Testis (tissue), 3 donors: Measurements from ENCODE around the gene INSYN2A. TPM values are rescaled to one million over a fixed set of nuclear protein-coding genes. Genes with fewer than 3 reads are reported as not detected.

Source experiments
- DNase-seq: peaks from one replicate; pipeline ENCODE4 v3.0.0-alpha.2; 2019
- H3K27ac ChIP-seq, 2 donors: fragments of 200-600 bp; sonication (generic); one replicate each; pipeline ENCODE4 v1.5.1; 2019
- H3K27me3 ChIP-seq: fragments of 200-600 bp; sonication (generic); one replicate; pipeline ENCODE4 v1.5.1; 2019
- H3K36me3 ChIP-seq: fragments of 200-600 bp; sonication (generic); one replicate; pipeline ENCODE4 v1.5.1; 2017; ENCODE audit warnings: low read depth; ENCODE audit errors: missing control alignments
- H3K4me1 ChIP-seq: fragments of 200-600 bp; sonication (generic); one replicate; pipeline ENCODE4 v1.5.1; 2019
- H3K4me3 ChIP-seq, 2 donors: fragments of 200-600 bp; sonication (generic); one replicate each; pipeline ENCODE4 v1.5.1; 2017 to 2019
- H3K9me3 ChIP-seq: fragments of 200-600 bp; sonication (generic); one replicate; pipeline ENCODE4 v1.5.1; 2017
- CTCF ChIP-seq, 3 experiments: fragments of 450-650 bp in 2 of 3; fragments of 200-600 bp in 1 of 3; sonication (generic) in 1 of 3; IDR thresholded peaks; one replicate each; pipeline ENCODE4 v1.5.1; 2016 to 2019; ENCODE audit warnings: antibody characterized with exemption in 3 of 3, mild to moderate bottlenecking in 2 of 3, moderate library complexity in 1 of 3
- POLR2A ChIP-seq: fragments of 450-650 bp; IDR thresholded peaks from one replicate; pipeline ENCODE4 v1.6.1; 2017; ENCODE audit warnings: antibody characterized with exemption, mild to moderate bottlenecking, moderate library complexity
- WGBS, 2 donors: methylation state at CpG; one replicate each; pipeline ENCODE4 v1.1.5; 2018; 5-methylcytosine and 5-hydroxymethylcytosine counted together
- intact Hi-C: fragments of 100-400 bp; cut with DNase I; formaldehyde crosslinking; loops from one replicate; pipeline ENCODE4 v1.15.1; 2023; ENCODE audit warnings: low total_unique reads
- polyA plus RNA-seq: library from polyadenylated mRNA; stranded (reverse); fragments of 350-450 nt; fragmentation: Illumina TruSeq; extraction: RNeasy Lipid Tissue Mini Kit (QIAGEN cat#74804); gene quantifications from one replicate; pipeline ENCODE4 v1.2.3, GENCODE V29; 2014; ENCODE audit warnings: low read depth, low replicate concordance; ENCODE audit not compliant: insufficient read depth
- total RNA-seq, 2 donors: library from RNA; depleted of rRNA; stranded (reverse); fragments of >200 nt; gene quantifications; one replicate each; pipeline ENCODE4 v1.2.3, GENCODE V29; 2016

Gene INSYN2A
- total and polyA plus RNA-seq, 3 donors from 2014 or later = 1.4 to 2.4 (median 2.0) TPM

- intact Hi-C loops = no loop called here
- 83 to 87% methylated on average over 7 of the region's 7 CpGs for WGBS, 2 donors
- DNase-seq = no peak
- Histone ChIP-seq H3K36me3 (no peaks in the 10 kb centered on the region), H3K27me3 (no peaks in the 10 kb centered on the region), H3K27ac (no peak overlapping the region), H3K4me1 (no peaks in the 10 kb centered on the region), H3K9me3 (no peaks in the 10 kb centered on the region), H3K4me3 (no peak overlapping the region)
- TF ChIP-seq POLR2A (no peak), CTCF (IDR thresholded peaks at IDR 0.05) (no peak)
Measured at GRCh38 chr10:127149501-127150081, 46.8 kb downstream of the INSYN2A start.

- 88 to 91% methylated on average over 2 of the region's 2 CpGs for WGBS, 2 donors
- intact Hi-C loops = no loop called here
- no peak for DNase-seq
- no peaks in the 10 kb centered on the region for H3K9me3 ChIP-seq
- H3K27me3 ChIP-seq = no peaks in the 10 kb centered on the region
- no peaks in the 10 kb centered on the region for H3K4me1 ChIP-seq
- H3K36me3 ChIP-seq = no peaks in the 10 kb centered on the region
- H3K27ac ChIP-seq = no peak overlapping the region
- no peak overlapping the region for H3K4me3 ChIP-seq
- no peak for TF ChIP-seq CTCF (IDR thresholded peaks at IDR 0.05)
- no peak for TF ChIP-seq POLR2A
Measured at GRCh38 chr10:127148933-127149220, 47.5 kb downstream of the INSYN2A start.

GRCh38 chr10:127148066-127148932, 48.1 kb downstream of the INSYN2A start:
- no peak for DNase-seq
- no peak overlapping the region for H3K4me3 ChIP-seq
- TF ChIP-seq POLR2A = no peak
- no peak for TF ChIP-seq CTCF (IDR thresholded peaks at IDR 0.05)
- H3K27ac ChIP-seq = no peak overlapping the region
- 77 to 82% methylated on average over 15 of the region's 15 CpGs for WGBS, 2 donors
- no peaks in the 10 kb centered on the region for H3K9me3 ChIP-seq
- H3K36me3 ChIP-seq = no peaks in the 10 kb centered on the region
- H3K4me1 ChIP-seq = no peaks in the 10 kb centered on the region
- intact Hi-C loops = no loop called here
- no peaks in the 10 kb centered on the region for H3K27me3 ChIP-seq

- no peak for DNase-seq
- Histone ChIP-seq H3K27me3 (no peaks in the 10 kb centered on the region), H3K27ac (no peak overlapping the region), H3K4me1 (no peaks in the 10 kb centered on the region), H3K9me3 (no peaks in the 10 kb centered on the region), H3K4me3 (no peak overlapping the region), H3K36me3 (no peaks in the 10 kb centered on the region)
- no peak for TF ChIP-seq CTCF (IDR thresholded peaks at IDR 0.05)
- TF ChIP-seq POLR2A = no peak
- WGBS, 2 donors = 88 to 92% methylated on average over 9 of the region's 9 CpGs
- intact Hi-C loops = no loop called here
Measured at GRCh38 chr10:127146661-127147060, 49.7 kb downstream of the INSYN2A start.
